Measurements from ENCODE around the gene RBMS3. TPM values are rescaled to one million over a fixed set of nuclear protein-coding genes. Genes with fewer than 3 reads are reported as not detected.

RBMS3 gene
- total RNA-seq, 1 donor from 2014 or later: 23.7 TPM

DNA sequence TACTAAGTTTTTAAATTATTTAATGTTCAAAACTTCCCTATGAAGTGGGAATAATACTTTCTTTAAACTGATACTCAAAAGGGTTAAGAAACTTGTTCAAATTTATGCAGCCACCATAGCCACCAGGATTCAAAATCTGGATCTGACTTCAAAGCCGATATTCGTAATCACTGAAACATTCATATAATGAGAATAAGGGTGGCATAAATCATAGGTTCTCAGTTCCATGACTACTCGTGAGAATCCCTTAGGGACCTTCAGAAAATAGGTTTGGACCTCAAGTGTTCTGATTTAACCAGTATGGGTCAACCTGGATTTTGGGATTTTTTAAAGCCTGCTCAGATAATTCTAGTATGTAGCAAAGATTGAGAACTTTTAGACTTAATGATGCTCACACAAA, 160.6 kb downstream of the RBMS3 start:
- H3K27me3 ChIP-seq (ENCODE audit: control insufficient read depth, insufficient read depth, low read length): no peaks in the 10 kb centered on the region
- no peaks in the 10 kb centered on the region for H3K36me3 ChIP-seq (ENCODE audit: control insufficient read depth, insufficient read depth, low read length)
- no peak for DNase-seq (ENCODE audit: low read depth)
- H3K4me3 ChIP-seq (ENCODE audit: low read depth, low read length): no peak overlapping the region
- TF ChIP-seq, protein P1, sequence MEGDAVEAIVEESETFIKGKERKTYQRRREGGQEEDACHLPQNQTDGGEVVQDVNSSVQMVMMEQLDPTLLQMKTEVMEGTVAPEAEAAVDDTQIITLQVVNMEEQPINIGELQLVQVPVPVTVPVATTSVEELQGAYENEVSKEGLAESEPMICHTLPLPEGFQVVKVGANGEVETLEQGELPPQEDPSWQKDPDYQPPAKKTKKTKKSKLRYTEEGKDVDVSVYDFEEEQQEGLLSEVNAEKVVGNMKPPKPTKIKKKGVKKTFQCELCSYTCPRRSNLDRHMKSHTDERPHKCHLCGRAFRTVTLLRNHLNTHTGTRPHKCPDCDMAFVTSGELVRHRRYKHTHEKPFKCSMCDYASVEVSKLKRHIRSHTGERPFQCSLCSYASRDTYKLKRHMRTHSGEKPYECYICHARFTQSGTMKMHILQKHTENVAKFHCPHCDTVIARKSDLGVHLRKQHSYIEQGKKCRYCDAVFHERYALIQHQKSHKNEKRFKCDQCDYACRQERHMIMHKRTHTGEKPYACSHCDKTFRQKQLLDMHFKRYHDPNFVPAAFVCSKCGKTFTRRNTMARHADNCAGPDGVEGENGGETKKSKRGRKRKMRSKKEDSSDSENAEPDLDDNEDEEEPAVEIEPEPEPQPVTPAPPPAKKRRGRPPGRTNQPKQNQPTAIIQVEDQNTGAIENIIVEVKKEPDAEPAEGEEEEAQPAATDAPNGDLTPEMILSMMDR (IDR thresholded peaks at IDR 0.05; ENCODE audit: insufficient read depth, low read length, poor library complexity, severe bottlenecking): no peak

DNA sequence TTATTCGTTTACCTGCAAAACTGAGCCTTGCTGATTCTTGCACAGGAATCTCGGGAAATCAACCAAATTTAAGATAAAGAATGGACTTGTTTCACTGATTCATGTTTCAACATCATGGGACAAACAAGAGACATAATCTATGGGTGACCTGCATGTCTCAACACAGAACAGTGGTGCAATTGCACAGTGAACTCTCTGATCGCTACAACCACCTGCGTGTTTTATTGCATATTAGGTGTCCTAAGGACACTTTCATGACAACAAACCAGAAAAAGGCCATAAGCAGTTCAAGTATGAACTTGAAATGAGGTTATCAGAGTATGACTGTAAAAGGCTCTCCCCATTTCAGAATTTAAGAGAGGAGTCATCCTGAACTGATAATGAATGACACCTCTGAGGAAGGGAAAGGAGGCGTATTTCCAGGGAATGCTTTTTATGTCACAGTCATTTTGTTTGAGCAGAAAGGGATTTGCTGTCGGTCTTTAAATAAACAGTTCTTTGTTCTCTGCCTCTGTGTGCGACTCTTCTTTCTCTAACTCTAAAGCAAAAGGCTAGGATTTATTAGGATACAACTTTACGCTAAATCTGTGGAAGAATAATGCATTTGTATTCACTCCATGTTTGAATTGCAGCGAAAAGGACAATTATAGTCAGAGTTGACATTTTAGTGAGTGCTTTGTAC, 167.2 kb downstream of the RBMS3 start:
- H3K27me3 ChIP-seq (ENCODE audit: control insufficient read depth, insufficient read depth, low read length): no peaks in the 10 kb centered on the region
- H3K36me3 ChIP-seq (ENCODE audit: control insufficient read depth, insufficient read depth, low read length): no peaks in the 10 kb centered on the region
- no peak overlapping the region for H3K4me3 ChIP-seq (ENCODE audit: low read depth, low read length)
- TF ChIP-seq, protein P1 (IDR thresholded peaks at IDR 0.05; ENCODE audit: insufficient read depth, low read length, poor library complexity, severe bottlenecking): no peak
- no peak for DNase-seq (ENCODE audit: low read depth)

- no peak overlapping the region for H3K4me3 ChIP-seq (ENCODE audit: low read depth, low read length)
- TF ChIP-seq, protein P1 (IDR thresholded peaks at IDR 0.05; ENCODE audit: insufficient read depth, low read length, poor library complexity, severe bottlenecking): no peak
- H3K36me3 ChIP-seq (ENCODE audit: control insufficient read depth, insufficient read depth, low read length): no peaks in the 10 kb centered on the region
- DNase-seq (ENCODE audit: low read depth): no peak
- H3K27me3 ChIP-seq (ENCODE audit: control insufficient read depth, insufficient read depth, low read length): no peaks in the 10 kb centered on the region
These were observed 171.0 kb downstream of the RBMS3 start for GRCh38 chr3:29451920-29452319.

- TF ChIP-seq, protein P1 (IDR thresholded peaks at IDR 0.05; ENCODE audit: insufficient read depth, low read length, poor library complexity, severe bottlenecking): no peak
- H3K27me3 ChIP-seq (ENCODE audit: control insufficient read depth, insufficient read depth, low read length): no peaks in the 10 kb centered on the region
These were observed 172.0 kb downstream of the RBMS3 start for GRCh38 chr3:29452934-29453283.

GRCh38 chr3:29453284-29454001, 172.6 kb downstream of the RBMS3 start:
- no peak overlapping the region for H3K4me3 ChIP-seq (ENCODE audit: low read depth, low read length)
- no peaks in the 10 kb centered on the region for H3K27me3 ChIP-seq (ENCODE audit: control insufficient read depth, insufficient read depth, low read length)
- H3K36me3 ChIP-seq (ENCODE audit: control insufficient read depth, insufficient read depth, low read length): no peaks in the 10 kb centered on the region
- TF ChIP-seq, protein P1 (IDR thresholded peaks at IDR 0.05; ENCODE audit: insufficient read depth, low read length, poor library complexity, severe bottlenecking): no peak
- DNase-seq (ENCODE audit: low read depth): no peak

More at GRCh38 chr3:29452934-29453283, 172.0 kb downstream of the RBMS3 start:
- no peak overlapping the region for H3K4me3 ChIP-seq (ENCODE audit: low read depth, low read length)
- no peaks in the 10 kb centered on the region for H3K36me3 ChIP-seq (ENCODE audit: control insufficient read depth, insufficient read depth, low read length)
- no peak for DNase-seq (ENCODE audit: low read depth)
